ENCODE results near the gene PLXDC2. TPM values are rescaled to one million over a fixed set of nuclear protein-coding genes. Genes with fewer than 3 reads are reported as not detected.

Gene PLXDC2
- total RNA-seq, 1 experiment from 2014 or later: 0.20 TPM

DNA sequence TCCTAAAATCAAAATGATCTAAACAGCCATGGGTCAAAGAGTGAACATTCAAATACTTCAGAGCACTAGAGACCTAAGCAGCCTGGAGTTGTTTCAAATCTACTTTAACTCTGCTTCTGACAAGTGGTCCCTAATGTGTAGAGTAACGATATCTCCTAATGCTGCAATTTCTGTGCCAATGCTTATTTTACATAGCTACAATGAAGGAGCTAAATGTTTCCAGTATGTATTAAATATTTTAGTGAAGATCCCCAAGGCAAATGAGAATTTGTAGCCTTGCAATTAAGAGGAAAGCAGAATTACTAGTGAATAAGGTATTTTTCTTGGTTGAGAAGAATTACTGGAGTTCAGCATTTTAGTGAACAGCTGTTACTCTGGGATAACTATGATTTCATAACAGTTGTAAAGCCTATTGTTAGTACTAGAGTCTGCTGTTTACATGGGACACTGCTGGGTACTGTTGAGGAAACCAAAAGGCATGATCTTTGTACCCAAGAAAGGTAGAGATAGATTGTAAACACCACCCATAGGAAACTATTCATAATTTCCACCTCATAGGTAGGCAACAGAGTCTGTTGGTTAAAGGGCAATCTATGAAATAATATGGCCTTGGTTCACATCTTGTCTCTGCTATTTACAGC, 271.9 kb downstream of the PLXDC2 start:
- Histone ChIP-seq H3K27ac (ENCODE audit: low read depth, low read length) (no peak overlapping the region), H3K9me2 (ENCODE audit: insufficient read depth) (no peaks in the 10 kb centered on the region), H2AFZ (ENCODE audit: low read depth, low read length, poor library complexity, severe bottlenecking) (no peak overlapping the region), H3K9me3 (ENCODE audit: control insufficient read depth in 1 of 2, insufficient read depth in 1 of 2, low read depth in 1 of 2, low read length in 2 of 2) (peaks cover 12 to 28% of the 10 kb centered on the region in 2 experiments; a peak in 3 of 4 replicates), H4K20me1 (ENCODE audit: insufficient read depth) (no peaks in the 10 kb centered on the region), H3K27me3 (ENCODE audit: insufficient read depth, low read length) (no peaks in the 10 kb centered on the region), H3K36me3 (ENCODE audit: control insufficient read depth in 1 of 2, insufficient read depth in 2 of 2, low read length in 2 of 2) (no peaks in the 10 kb centered on the region), H3K9ac (ENCODE audit: low read length) (no peak overlapping the region), H3K4me2 (ENCODE audit: low read length) (no peak overlapping the region), H3K4me1 (ENCODE audit: control insufficient read depth in 1 of 2, insufficient read depth in 2 of 2, low read length in 2 of 2) (no peaks in the 10 kb centered on the region), H3K4me3 (replicated peaks in 1 of 2; ENCODE audit: low read depth in 1 of 2, low read length in 2 of 2) (no peak overlapping the region), H3K79me2 (ENCODE audit: insufficient read depth, low read length) (no peaks in the 10 kb centered on the region)
- RAD21 ChIA-PET (ENCODE audit: low non-redundant PET in 1 of 2, low total read pairs in 2 of 2, uncharacterized antibody in 2 of 2, unreplicated experiment in 2 of 2): no interaction called here
- no peak for DNase-seq (ENCODE audit: low read depth, low spot score)
- POLR2A ChIA-PET: no interaction called here
- ATAC-seq: no peak
- intact Hi-C loops (cut with micrococcal nuclease): no loop called here
- TF ChIP-seq, protein P1, sequence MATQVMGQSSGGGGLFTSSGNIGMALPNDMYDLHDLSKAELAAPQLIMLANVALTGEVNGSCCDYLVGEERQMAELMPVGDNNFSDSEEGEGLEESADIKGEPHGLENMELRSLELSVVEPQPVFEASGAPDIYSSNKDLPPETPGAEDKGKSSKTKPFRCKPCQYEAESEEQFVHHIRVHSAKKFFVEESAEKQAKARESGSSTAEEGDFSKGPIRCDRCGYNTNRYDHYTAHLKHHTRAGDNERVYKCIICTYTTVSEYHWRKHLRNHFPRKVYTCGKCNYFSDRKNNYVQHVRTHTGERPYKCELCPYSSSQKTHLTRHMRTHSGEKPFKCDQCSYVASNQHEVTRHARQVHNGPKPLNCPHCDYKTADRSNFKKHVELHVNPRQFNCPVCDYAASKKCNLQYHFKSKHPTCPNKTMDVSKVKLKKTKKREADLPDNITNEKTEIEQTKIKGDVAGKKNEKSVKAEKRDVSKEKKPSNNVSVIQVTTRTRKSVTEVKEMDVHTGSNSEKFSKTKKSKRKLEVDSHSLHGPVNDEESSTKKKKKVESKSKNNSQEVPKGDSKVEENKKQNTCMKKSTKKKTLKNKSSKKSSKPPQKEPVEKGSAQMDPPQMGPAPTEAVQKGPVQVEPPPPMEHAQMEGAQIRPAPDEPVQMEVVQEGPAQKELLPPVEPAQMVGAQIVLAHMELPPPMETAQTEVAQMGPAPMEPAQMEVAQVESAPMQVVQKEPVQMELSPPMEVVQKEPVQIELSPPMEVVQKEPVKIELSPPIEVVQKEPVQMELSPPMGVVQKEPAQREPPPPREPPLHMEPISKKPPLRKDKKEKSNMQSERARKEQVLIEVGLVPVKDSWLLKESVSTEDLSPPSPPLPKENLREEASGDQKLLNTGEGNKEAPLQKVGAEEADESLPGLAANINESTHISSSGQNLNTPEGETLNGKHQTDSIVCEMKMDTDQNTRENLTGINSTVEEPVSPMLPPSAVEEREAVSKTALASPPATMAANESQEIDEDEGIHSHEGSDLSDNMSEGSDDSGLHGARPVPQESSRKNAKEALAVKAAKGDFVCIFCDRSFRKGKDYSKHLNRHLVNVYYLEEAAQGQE (IDR thresholded peaks at IDR 0.05; ENCODE audit: low read depth): no peak
- TF ChIP-seq POLR2A (IDR thresholded peaks at IDR 0.05; ENCODE audit: borderline replicate concordance, extremely low read depth, insufficient read depth, insufficient read length): no peak
- TF ChIP-seq, protein P2, sequence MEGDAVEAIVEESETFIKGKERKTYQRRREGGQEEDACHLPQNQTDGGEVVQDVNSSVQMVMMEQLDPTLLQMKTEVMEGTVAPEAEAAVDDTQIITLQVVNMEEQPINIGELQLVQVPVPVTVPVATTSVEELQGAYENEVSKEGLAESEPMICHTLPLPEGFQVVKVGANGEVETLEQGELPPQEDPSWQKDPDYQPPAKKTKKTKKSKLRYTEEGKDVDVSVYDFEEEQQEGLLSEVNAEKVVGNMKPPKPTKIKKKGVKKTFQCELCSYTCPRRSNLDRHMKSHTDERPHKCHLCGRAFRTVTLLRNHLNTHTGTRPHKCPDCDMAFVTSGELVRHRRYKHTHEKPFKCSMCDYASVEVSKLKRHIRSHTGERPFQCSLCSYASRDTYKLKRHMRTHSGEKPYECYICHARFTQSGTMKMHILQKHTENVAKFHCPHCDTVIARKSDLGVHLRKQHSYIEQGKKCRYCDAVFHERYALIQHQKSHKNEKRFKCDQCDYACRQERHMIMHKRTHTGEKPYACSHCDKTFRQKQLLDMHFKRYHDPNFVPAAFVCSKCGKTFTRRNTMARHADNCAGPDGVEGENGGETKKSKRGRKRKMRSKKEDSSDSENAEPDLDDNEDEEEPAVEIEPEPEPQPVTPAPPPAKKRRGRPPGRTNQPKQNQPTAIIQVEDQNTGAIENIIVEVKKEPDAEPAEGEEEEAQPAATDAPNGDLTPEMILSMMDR (IDR thresholded peaks at IDR 0.05 in 2 of 3, conservative IDR thresholded peaks at IDR 0.05 in 1 of 3; ENCODE audit: borderline replicate concordance in 1 of 3, insufficient read depth in 1 of 3, low read depth in 2 of 3, low read length in 2 of 3): no peak
- TF ChIP-seq CEBPB (IDR thresholded peaks at IDR 0.05; ENCODE audit: low read depth): no peak
- no peak for TF ChIP-seq SP1 (IDR thresholded peaks at IDR 0.05; ENCODE audit: low read depth)
- no peak for TF ChIP-seq YY1 (IDR thresholded peaks at IDR 0.05; ENCODE audit: extremely low read depth, insufficient replicate concordance, low read depth, low read length)
- no peak for TF ChIP-seq EGR1 (IDR thresholded peaks at IDR 0.05; ENCODE audit: low read depth)
- TF ChIP-seq CBX3 (IDR thresholded peaks at IDR 0.05; ENCODE audit: low read depth): no peak
- TF ChIP-seq JUND (IDR thresholded peaks at IDR 0.05): no peak
- no peak for TF ChIP-seq SIN3A (IDR thresholded peaks at IDR 0.05; ENCODE audit: low read depth)
- no peak for TF ChIP-seq EZH2 (IDR thresholded peaks at IDR 0.05)
- no peak for TF ChIP-seq ZFX (IDR thresholded peaks at IDR 0.05)
- TF ChIP-seq, protein P3, sequence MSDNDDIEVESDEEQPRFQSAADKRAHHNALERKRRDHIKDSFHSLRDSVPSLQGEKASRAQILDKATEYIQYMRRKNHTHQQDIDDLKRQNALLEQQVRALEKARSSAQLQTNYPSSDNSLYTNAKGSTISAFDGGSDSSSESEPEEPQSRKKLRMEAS (IDR thresholded peaks at IDR 0.05): no peak
- TF ChIP-seq SRF (IDR thresholded peaks at IDR 0.05; ENCODE audit: low read depth): no peak
- TF ChIP-seq FOSL1 (IDR thresholded peaks at IDR 0.05; ENCODE audit: low read depth): no peak
- no peak for TF ChIP-seq POLR2AphosphoS5 (IDR thresholded peaks at IDR 0.05; ENCODE audit: low read depth, low read length)
- no peak for TF ChIP-seq ZNF274 (IDR thresholded peaks at IDR 0.05; ENCODE audit: low read depth, low read length)
- TF ChIP-seq TCF7L2 (IDR thresholded peaks at IDR 0.05; ENCODE audit: borderline replicate concordance, extremely low read depth, insufficient read depth, insufficient read length): no peak
- TF ChIP-seq EZH2phosphoT487 (IDR thresholded peaks at IDR 0.05; ENCODE audit: borderline replicate concordance): no peak
- no peak for TF ChIP-seq ELF1 (IDR thresholded peaks at IDR 0.05; ENCODE audit: borderline replicate concordance, low read depth)
- CTCF ChIA-PET: no interaction called here
- BruUV-seq (replicated peaks): no TSS peak

All from HCT116 (cell line).